Thyroid gland (tissue), 4 donors: ENCODE measurements around the gene EFCAB6.

Experiments used
- CTCF ChIP-seq, 6 experiments: fragments of 200-600 bp in 3 of 6; fragments of 450-650 bp in 3 of 6; sonication (generic) in 3 of 6; IDR thresholded peaks; one replicate each; pipeline ENCODE4 v1.5.1; 2016 to 2019; ENCODE audit warnings: antibody characterized with exemption in 6 of 6, mild to moderate bottlenecking in 2 of 6, inconsistent platforms in 1 of 6, moderate library complexity in 1 of 6
- POLR2A ChIP-seq, 2 donors: fragments of 450-650 bp; IDR thresholded peaks; one replicate each; pipeline ENCODE4 v1.6.1; 2017; ENCODE audit warnings: antibody characterized with exemption in 2 of 2, mild to moderate bottlenecking in 2 of 2, moderate library complexity in 1 of 2

GRCh38 chr22:43753688-43754087 lies 58.4 kb downstream of the EFCAB6 start:
- TF ChIP-seq CTCF (IDR thresholded peaks at IDR 0.05), result no peak
- TF ChIP-seq POLR2A (IDR thresholded peaks at IDR 0.05), result no peak
